Central memory CD8-positive, alpha-beta T cell (primary cell): ENCODE measurements around the gene MTCH1.
"Not testable (repeated sequence)": the region's sequence is repeated elsewhere in the genome, so short reads cannot be mapped to it uniquely, and the experiment has no call there.

Experiments used
- ATAC-seq: fragments of 150-1000 bp; cut with Tn5 transposase; replicated peaks from 2 replicates; pipeline ENCODE4 v1.10.0; 2022; ENCODE audit warnings: mild to moderate bottlenecking, moderate FRiP score, moderate number of reproducible peaks; ENCODE audit not compliant: poor library complexity, severe bottlenecking; ENCODE audit errors: extremely low read depth
- DNase-seq, 2 donors: peaks; one replicate each; pipeline ENCODE4 v3.0.0; 2021; ENCODE audit warnings: low spot score in 2 of 2
- H3K27ac Mint-ChIP-seq: one replicate; pipeline ENCODE4 v1.8.0; 2022; ENCODE audit warnings: low read depth, mild to moderate bottlenecking, moderate library complexity, mixed read lengths
- H3K27me3 Mint-ChIP-seq: one replicate; pipeline ENCODE4 v1.8.0; 2022; ENCODE audit warnings: mixed read lengths
- H3K36me3 Mint-ChIP-seq: one replicate; pipeline ENCODE4 v1.8.0; 2022; ENCODE audit warnings: mild to moderate bottlenecking, moderate library complexity, mixed read lengths; ENCODE audit not compliant: insufficient read depth
- H3K4me1 Mint-ChIP-seq: one replicate; pipeline ENCODE4 v1.8.0; 2022; ENCODE audit warnings: mixed read lengths
- H3K4me3 Mint-ChIP-seq: one replicate; pipeline ENCODE4 v1.8.0; 2022; ENCODE audit warnings: mild to moderate bottlenecking, moderate library complexity, mixed read lengths
- H3K9me3 Mint-ChIP-seq: one replicate; pipeline ENCODE4 v1.8.0; 2022; ENCODE audit warnings: mixed read lengths

MTCH1 gene

DNA sequence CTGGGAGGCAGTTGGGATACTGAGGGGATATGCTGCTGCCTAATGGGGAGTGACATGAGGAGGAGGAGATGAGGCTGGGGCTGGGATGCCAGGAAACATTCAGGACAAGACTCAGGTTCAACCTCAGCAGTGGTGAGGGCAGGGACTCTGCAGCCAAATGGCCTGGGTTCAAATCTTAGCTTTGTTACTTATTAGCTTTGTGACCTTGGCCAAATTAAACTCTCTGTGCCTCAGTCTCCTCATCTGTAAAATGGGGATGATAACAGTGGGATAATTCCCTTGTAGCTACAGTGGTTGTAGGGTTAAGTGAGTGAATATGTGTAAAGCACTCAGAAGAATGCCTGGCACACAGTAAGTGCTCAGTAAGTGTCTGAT is 29.6 kb downstream of the MTCH1 start:
- Mint-ChIP-seq H3K36me3 (peaks cover 4% of the 10 kb centered on the region), H3K9me3 (no peaks in the 10 kb centered on the region), H3K27me3 (no peaks in the 10 kb centered on the region), H3K27ac (peak overlapping the region; percentile 27), H3K4me3 (peak overlapping the region; percentile 77), H3K4me1 (peaks cover 47% of the 10 kb centered on the region)
- ATAC-seq (no peak), DNase-seq (no peak)

DNA sequence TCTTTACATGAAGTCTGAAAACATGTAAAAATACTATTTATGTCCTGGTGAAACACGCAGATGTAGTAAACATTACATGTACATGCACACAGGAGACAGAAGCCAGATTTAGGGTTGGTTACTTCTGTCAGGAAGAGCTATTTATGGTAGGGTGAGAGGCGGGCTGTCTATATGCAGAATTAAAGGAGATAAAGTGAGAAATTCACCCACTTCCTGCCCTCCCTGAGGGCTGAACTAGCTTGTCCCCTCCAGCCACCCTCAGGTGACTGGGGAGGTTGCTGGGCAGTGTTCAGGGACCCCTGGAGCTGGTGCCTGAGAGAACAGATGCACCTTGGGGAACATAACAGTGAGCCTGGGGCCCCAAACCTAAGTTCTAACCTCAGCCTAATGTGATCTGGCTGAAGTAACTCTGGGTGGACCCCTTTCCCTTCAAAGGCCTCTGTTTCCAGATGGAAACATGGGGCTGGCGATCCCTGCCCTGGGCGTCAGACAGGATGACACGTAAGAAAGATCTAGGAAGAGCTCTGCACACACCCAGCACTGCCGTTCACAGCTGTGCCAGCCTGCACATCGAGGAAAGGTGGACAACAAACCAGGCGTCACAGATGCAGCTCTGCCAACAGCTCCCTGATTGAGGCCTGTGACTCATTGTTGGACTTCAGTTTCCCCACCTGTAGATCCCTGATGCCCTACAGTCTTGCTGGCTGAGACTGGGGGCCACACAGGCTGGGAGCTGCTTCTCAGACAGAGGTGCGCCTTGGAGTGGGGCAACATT is 30.1 kb downstream of the MTCH1 start:
- Mint-ChIP-seq H3K4me3 (peak overlapping the region; percentile 77), H3K36me3 (peaks cover 5% of the 10 kb centered on the region), H3K27me3 (no peaks in the 10 kb centered on the region), H3K9me3 (no peaks in the 10 kb centered on the region), H3K4me1 (peaks cover 42% of the 10 kb centered on the region), H3K27ac (peak overlapping the region; percentile 42)
- ATAC-seq, result peak; percentile 58
- DNase-seq, result no peak

DNA sequence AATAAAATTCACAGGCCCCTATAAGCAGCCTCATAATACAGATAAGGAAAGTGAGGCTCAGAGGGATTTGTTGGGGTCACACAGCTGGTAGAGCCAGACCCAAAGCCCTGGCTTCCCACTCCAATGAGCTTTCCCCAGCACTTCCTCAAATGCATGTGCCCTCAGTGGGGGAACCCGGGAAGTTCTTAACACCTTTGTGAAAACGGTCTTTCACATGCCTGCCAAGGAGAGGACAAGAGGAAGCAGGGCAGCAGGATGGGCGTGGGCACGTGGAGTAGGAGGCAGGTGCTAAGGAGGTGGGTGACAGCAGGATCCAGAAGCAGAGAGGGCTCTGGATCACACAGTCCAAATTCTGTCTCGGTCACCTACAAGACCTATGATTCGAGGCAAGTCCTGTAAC is 30.9 kb downstream of the MTCH1 start:
- no peak for DNase-seq
- no peaks in the 10 kb centered on the region for H3K27me3 Mint-ChIP-seq
- peaks cover 40% of the 10 kb centered on the region for H3K4me1 Mint-ChIP-seq
- no peak for ATAC-seq
- peaks cover 5% of the 10 kb centered on the region for H3K36me3 Mint-ChIP-seq
- peak overlapping the region; percentile 77 for H3K4me3 Mint-ChIP-seq
- no peaks in the 10 kb centered on the region for H3K9me3 Mint-ChIP-seq
- peak overlapping the region; percentile 42 for H3K27ac Mint-ChIP-seq

DNA sequence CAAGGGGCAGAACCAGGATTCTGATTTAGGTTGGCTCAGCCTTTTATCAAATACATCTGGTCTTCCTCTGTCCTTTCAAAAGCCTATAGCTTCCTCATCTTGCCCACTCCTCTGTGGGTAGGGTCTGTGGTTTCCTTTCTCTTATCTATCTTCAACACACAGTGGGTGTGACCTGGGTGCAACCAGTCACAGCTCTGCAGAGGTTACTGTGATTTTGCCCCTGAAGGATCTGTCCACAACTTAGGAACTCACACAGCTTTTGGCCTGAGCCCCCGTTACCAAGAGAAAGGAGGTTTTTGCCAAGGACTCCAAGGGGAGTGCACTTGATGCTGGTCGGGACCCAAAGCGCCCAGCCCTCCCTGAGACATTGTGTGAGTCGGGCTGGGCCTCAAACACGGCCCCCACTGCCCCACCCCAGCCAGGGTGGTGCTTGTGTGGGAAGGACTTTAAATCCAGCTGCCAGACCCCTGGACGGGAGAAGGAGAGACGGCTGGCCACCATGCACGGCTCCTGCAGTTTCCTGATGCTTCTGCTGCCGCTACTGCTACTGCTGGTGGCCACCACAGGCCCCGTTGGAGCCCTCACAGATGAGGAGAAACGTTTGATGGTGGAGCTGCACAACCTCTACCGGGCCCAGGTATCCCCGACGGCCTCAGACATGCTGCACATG is 31.6 kb downstream of the MTCH1 start, which contains the start of gene PI16:
Gene PI16 (plus strand): TSS at position 477 of the 670 bp plus-strand sequence. CDS start 23 bp downstream, at position 500.
- H3K27ac Mint-ChIP-seq, result peak within 1 kb of the TSS; percentile 59
- H3K36me3 Mint-ChIP-seq, result peaks cover 2% of the 10 kb centered on the region
- H3K9me3 Mint-ChIP-seq, result no peaks in the 10 kb centered on the region
- no peaks in the 10 kb centered on the region for H3K27me3 Mint-ChIP-seq
- peak within 1 kb of the TSS; percentile 77 for H3K4me3 Mint-ChIP-seq
- no peak for DNase-seq
- ATAC-seq, result peak; percentile 69
- H3K4me1 Mint-ChIP-seq, result peaks cover 41% of the 10 kb centered on the region

DNA sequence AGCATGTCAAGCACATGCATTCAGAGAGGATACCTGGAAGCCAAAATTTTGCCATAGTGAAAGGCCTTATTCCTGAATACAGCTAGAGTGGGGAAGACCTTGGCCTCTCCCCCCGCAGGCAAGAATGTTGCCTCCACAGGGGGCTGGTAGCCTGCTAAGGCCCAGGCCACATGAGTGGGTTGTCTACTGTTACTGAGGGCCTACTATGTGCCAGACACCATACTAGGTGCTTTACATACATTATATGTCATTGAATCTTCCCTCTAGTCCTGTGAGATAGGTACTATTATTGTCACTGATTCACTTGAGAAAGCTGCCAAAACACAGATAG is 32.1 kb downstream of the MTCH1 start:
- H3K4me3 Mint-ChIP-seq, result peak overlapping the region; percentile 77
- H3K9me3 Mint-ChIP-seq, result no peaks in the 10 kb centered on the region
- DNase-seq, result no peak
- H3K4me1 Mint-ChIP-seq, result peaks cover 46% of the 10 kb centered on the region
- H3K36me3 Mint-ChIP-seq, result peaks cover 2% of the 10 kb centered on the region
- no peak for ATAC-seq
- no peaks in the 10 kb centered on the region for H3K27me3 Mint-ChIP-seq
- H3K27ac Mint-ChIP-seq, result peak overlapping the region; percentile 59

DNA sequence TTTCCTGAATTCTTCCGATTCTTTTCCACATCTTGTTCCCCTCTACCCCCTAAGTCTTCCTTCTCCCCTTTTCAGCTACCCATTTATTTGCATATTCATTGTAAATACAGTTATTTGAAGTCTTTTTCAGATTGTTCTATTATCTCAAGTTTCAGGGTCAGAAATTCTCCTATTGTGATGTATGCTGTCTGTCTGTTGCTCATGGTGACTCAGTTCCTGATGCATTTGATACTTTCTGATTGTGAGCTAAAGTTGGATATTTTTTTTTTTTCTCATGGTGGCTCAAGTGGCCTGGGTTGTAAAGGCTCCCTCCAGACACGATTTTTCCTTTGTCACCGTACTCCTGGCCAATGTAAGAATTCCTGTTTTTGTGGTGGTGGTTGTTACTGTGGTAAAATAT is 36.4 kb downstream of the MTCH1 start:
- H3K9me3 Mint-ChIP-seq, result no peaks in the 10 kb centered on the region
- peaks cover 39% of the 10 kb centered on the region for H3K4me1 Mint-ChIP-seq
- no peak overlapping the region for H3K4me3 Mint-ChIP-seq
- H3K27ac Mint-ChIP-seq, result no peak overlapping the region
- no peaks in the 10 kb centered on the region for H3K27me3 Mint-ChIP-seq
- peaks cover 1% of the 10 kb centered on the region for H3K36me3 Mint-ChIP-seq
- no peak for ATAC-seq
- no peak for DNase-seq

DNA sequence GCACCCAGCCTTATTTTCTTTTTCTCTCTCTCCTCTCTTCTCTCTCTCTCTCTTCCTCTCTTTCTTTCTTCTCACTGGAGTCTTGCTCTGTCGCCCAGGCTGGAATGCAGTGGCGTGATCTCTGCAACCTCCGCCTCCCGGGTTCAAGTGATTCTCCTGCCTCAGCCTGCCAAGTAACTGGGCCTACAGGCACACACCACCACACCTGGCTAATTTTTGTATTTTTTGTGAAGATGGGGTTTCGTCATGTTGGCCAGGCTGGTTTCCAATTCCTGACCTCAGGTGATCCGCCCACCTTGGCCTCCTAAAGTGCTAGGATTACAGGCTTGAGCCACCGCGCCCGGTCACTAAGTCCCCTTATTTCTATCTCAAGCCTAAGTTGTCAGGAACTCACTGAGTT is 36.9 kb downstream of the MTCH1 start:
- Mint-ChIP-seq H3K27ac (peak overlapping the region; percentile 72), H3K4me1 (peaks cover 33% of the 10 kb centered on the region)
- H3K9me3 Mint-ChIP-seq, DNase-seq, ATAC-seq, H3K27me3 Mint-ChIP-seq, H3K4me3 Mint-ChIP-seq, H3K36me3 Mint-ChIP-seq: not testable (repeated sequence)

DNA sequence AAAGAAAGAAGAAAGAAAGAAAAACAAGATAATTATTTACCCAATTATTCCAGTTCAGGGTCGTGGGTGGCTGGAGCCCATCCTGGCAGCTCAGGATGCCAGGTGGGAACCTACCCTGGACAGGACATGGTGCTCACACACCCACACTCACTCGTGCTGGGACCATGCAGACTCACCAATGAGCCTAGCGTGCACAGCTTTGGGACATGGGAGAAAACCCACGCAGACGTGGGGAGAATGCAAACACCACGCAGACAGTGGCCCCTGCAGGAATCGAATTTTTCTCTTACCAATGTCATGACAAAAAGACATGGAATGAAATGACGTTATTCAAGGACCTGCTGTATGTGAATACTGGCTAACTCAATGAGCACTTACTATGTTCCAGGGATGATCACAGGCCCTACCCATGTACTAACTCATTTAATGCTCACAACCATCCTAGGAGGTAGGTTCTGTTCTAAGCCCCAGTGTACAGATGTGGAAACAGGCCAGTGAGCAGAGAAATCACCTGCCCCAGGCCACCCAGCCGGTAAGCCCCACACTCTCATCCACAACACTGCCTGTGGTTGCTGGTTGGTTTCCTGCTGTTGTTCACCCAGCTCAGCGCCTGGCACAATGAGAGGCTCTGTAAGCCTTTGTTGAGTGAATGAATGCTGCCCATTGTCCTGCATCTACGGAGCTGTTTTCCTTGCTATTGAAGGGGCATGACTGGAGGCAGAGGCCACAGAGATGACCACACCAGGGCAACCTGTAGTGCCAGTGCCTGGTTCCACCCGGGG is 38.2 kb downstream of the MTCH1 start:
- peak; percentile 88 for ATAC-seq
- Mint-ChIP-seq H3K36me3 (peaks cover 1% of the 10 kb centered on the region), H3K27me3 (no peaks in the 10 kb centered on the region), H3K4me1 (peaks cover 25% of the 10 kb centered on the region), H3K9me3 (no peaks in the 10 kb centered on the region), H3K4me3 (no peak overlapping the region), H3K27ac (peak overlapping the region; percentile 69)
- DNase-seq, result peak in 1 of 2 donors; percentile 21

DNA sequence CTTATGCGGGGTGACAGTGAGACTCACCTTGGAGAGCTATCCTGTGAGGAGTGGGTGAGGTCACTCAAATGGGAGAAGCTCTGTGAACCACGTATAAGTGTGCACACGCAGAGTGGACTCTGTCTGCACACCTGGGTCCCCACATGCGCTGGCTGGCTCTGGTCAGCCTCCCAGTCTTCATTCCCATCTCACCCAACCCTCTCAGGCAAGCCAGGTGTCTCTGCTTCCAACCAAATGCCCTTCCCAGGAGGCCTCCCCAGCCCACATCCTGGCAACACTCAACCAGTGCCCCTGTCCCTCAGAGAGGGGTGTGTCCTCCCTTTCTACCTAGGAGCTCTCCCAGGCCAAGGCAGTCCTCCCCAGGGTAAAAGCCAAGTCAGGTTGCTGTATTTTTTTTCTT is 39.5 kb downstream of the MTCH1 start:
- Mint-ChIP-seq H3K4me3 (no peak overlapping the region), H3K9me3 (no peaks in the 10 kb centered on the region), H3K36me3 (peaks cover 1% of the 10 kb centered on the region), H3K27ac (no peak overlapping the region), H3K27me3 (no peaks in the 10 kb centered on the region), H3K4me1 (peaks cover 25% of the 10 kb centered on the region)
- ATAC-seq, result no peak
- DNase-seq, result no peak

DNA sequence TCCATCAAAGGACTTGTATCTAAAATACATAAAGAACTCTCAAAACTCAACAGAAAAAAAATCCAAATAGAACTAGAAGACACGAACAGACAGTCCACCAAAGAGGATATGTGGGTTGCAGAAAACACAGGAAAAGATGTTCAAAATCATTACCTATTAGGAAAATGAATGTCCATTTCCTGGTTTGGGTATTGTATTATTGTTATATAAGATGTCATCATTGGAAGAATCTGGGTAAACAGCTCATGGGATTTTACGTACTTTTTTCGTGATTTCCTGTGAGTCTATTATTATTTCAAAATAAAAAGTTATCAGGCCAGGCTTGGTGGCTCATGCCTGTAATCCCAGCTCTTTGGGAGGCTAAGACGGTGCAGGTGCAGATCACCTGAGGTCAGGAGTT is 40.7 kb downstream of the MTCH1 start:
- peaks cover 5% of the 10 kb centered on the region for H3K27me3 Mint-ChIP-seq
- H3K27ac Mint-ChIP-seq, result no peak overlapping the region
- ATAC-seq (no peak), DNase-seq (no peak)
- peaks cover 25% of the 10 kb centered on the region for H3K4me1 Mint-ChIP-seq
- H3K4me3 Mint-ChIP-seq, result no peak overlapping the region
- H3K36me3 Mint-ChIP-seq, result no peaks in the 10 kb centered on the region
- no peaks in the 10 kb centered on the region for H3K9me3 Mint-ChIP-seq

DNA sequence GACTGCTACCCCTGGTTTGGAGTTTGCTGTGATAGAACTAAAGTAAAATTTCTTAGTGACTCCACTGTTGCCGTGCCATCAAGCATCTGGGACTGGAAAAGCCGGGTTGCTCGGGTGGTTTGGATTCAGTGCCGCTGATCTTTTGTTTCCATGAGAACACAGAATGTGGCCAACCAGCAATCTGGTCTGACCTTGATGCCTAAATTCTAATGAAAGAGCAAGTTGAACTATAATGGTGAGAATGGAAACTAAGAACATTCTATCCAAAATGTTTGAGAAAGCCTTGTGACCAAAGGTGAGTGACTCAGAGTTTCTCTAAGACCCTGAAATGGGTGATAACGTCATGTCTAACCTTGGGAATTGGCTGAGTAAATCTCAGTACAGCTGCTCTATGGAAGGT is 41.3 kb downstream of the MTCH1 start:
- Mint-ChIP-seq H3K36me3 (no peaks in the 10 kb centered on the region), H3K4me3 (no peak overlapping the region), H3K27me3 (peaks cover 12% of the 10 kb centered on the region), H3K27ac (no peak overlapping the region), H3K9me3 (no peaks in the 10 kb centered on the region), H3K4me1 (peaks cover 24% of the 10 kb centered on the region)
- no peak for ATAC-seq
- no peak for DNase-seq

DNA sequence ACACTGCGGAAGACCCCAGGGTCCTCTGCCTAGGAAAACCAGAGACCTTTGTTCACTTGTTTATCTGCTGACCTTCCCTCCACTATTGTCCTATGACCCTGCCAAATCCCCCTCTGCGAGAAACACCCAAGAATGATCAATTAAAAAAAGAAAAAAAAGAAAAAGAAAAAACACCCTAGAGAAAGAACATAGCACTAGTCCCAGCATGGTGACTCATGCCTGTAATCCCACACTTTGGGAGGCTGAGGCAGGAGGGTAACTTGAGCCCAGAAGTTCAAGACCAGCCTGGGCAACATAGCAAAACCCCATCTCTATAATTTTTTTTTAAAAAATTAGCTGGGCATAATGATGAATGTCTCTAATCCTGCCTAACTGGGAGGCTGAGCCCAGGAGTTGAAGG is 43.7 kb downstream of the MTCH1 start:
- not testable (repeated sequence) for H3K36me3 Mint-ChIP-seq, ATAC-seq, H3K9me3 Mint-ChIP-seq, H3K4me3 Mint-ChIP-seq, DNase-seq, H3K27ac Mint-ChIP-seq, H3K4me1 Mint-ChIP-seq
- H3K27me3 Mint-ChIP-seq, result peaks cover 21% of the 10 kb centered on the region
